Tibial artery (tissue), 4 donors: ENCODE results near the gene ADAM29.
"Not testable (repeated sequence)": the region's sequence is repeated elsewhere in the genome, so short reads cannot be mapped to it uniquely, and the experiment has no call there.

ENCODE experiments used
- DNase-seq, 2 donors: peaks; one replicate each; pipeline ENCODE4 v3.0.0-alpha.2; 2019
- H3K27ac ChIP-seq, 2 donors: fragments of 200-600 bp; sonication (generic) in 1 of 2; 1 replicate in 1 of 2; 2 replicates in 1 of 2; pipeline ENCODE4 v1.5.1; 2018 to 2019; ENCODE audit warnings: mild to moderate bottlenecking in 1 of 2
- H3K27me3 ChIP-seq, 2 donors: fragments of 200-600 bp; sonication (generic) in 1 of 2; one replicate each; pipeline versions ENCODE4 v1.5.1 to v1.6.0; 2016 to 2019
- H3K36me3 ChIP-seq, 3 donors: fragments of 200-600 bp; sonication (generic) in 2 of 3; one replicate each; pipeline ENCODE4 v1.5.1; 2016 to 2019; ENCODE audit warnings: mild to moderate bottlenecking in 2 of 3
- H3K4me1 ChIP-seq, 4 donors: fragments of 200-600 bp; sonication (generic) in 2 of 4; 1 replicate in 3 of 4; 2 replicates in 1 of 4; pipeline ENCODE4 v1.5.1; 2016 to 2019
- H3K4me3 ChIP-seq, 2 donors: fragments of 200-600 bp; sonication (generic) in 1 of 2; 1 replicate in 1 of 2; 2 replicates in 1 of 2; pipeline ENCODE4 v1.5.1; 2018 to 2019; ENCODE audit warnings: mild to moderate bottlenecking in 2 of 2
- H3K9me3 ChIP-seq, 3 donors: fragments of 200-600 bp; sonication (generic) in 1 of 3; one replicate each; pipeline ENCODE4 v1.5.1; 2016 to 2019
- intact Hi-C: fragments of 100-400 bp; cut with DNase I; formaldehyde crosslinking; loops from one replicate; pipeline ENCODE4 v1.15.0; 2023; ENCODE audit warnings: low total_unique reads
- TF ChIP-seq, protein P1 (sequence below), 2 experiments: fragments of 200-600 bp in 1 of 2; fragments of 450-650 bp in 1 of 2; IDR thresholded peaks; one replicate each; pipeline ENCODE4 v1.5.1; 2017 to 2019; ENCODE audit warnings: antibody characterized with exemption in 2 of 2, mild to moderate bottlenecking in 1 of 2, moderate library complexity in 1 of 2

ADAM29 gene

DNA sequence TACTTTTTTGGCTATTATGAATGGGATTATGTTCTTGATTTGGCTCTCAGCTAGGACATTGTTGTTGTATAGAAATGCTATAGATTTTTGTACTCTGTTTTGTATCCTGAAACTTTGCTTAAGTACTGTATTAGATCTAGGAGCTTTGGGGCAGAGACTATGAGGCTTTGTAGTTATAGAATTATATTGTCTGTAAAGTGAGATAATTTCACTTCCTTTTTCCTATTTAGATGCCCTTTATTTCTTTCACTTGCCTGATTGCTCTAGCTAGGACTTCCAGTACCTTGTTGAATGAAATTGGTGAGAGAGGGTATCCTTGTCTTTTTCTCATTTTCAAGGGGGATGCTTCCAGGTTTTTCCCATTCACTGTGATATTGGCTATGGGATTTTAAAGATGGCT is 28.1 kb downstream of the ADAM29 start:
- intact Hi-C loops = no loop called here
- Histone ChIP-seq H3K4me3 (no peak overlapping the region), H3K9me3 (no peaks in the 10 kb centered on the region), H3K27me3 (no peaks in the 10 kb centered on the region), H3K27ac (no peak overlapping the region), H3K36me3 (no peaks in the 10 kb centered on the region), H3K4me1 (no peaks in the 10 kb centered on the region)
- TF ChIP-seq, protein P1, sequence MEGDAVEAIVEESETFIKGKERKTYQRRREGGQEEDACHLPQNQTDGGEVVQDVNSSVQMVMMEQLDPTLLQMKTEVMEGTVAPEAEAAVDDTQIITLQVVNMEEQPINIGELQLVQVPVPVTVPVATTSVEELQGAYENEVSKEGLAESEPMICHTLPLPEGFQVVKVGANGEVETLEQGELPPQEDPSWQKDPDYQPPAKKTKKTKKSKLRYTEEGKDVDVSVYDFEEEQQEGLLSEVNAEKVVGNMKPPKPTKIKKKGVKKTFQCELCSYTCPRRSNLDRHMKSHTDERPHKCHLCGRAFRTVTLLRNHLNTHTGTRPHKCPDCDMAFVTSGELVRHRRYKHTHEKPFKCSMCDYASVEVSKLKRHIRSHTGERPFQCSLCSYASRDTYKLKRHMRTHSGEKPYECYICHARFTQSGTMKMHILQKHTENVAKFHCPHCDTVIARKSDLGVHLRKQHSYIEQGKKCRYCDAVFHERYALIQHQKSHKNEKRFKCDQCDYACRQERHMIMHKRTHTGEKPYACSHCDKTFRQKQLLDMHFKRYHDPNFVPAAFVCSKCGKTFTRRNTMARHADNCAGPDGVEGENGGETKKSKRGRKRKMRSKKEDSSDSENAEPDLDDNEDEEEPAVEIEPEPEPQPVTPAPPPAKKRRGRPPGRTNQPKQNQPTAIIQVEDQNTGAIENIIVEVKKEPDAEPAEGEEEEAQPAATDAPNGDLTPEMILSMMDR (IDR thresholded peaks at IDR 0.05) = no peak
- no peak for DNase-seq

DNA sequence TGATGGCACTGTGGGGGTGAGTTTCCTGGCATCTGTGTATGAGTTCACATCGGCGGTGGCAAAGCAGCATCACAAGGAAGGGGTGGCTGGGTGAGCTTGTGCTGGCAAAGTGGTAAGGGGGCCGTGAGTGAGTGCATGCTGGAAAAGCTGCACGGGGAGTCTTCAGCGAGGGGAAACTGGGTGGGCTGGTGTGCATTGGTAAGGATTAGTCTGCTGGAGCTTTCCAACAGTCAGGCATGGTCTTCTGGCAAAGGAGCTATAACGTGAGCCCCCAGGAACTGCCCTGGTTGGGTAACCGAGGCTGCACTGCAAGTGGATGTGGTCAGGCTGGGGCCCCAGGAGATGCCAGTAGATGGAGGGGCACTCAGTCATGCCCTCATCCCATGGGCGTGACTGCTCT is 30.7 kb downstream of the ADAM29 start:
- Histone ChIP-seq H3K36me3 (no peaks in the 10 kb centered on the region), H3K4me3 (no peak overlapping the region), H3K4me1 (no peaks in the 10 kb centered on the region), H3K9me3 (no peaks in the 10 kb centered on the region), H3K27ac (no peak overlapping the region), H3K27me3 (no peaks in the 10 kb centered on the region)
- no peak for DNase-seq
- TF ChIP-seq, protein P1 (IDR thresholded peaks at IDR 0.05) = no peak
- intact Hi-C loops = no loop called here

DNA sequence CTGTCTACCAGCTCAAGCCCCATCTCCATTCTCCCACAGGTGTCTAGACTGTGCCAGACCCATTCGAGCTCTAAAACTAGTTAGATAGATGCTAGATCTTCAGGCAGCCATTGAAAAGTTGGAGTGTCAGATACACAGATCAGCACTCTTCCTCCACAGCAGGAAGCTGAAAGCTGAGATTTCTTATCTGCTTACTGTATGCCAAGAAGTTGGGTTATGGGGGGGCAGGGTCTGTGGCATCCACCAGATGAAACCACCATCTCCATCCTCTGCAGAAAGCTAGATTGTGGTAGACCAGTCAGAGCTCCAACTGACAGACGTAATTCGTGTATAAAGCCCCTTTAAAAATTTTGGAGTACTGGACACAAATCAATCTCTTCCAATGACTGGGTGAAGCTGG is 54.8 kb downstream of the ADAM29 start:
- Histone ChIP-seq H3K9me3 (no peaks in the 10 kb centered on the region), H3K27me3 (no peaks in the 10 kb centered on the region), H3K4me3 (no peak overlapping the region), H3K27ac (no peak overlapping the region), H3K4me1 (no peaks in the 10 kb centered on the region), H3K36me3 (no peaks in the 10 kb centered on the region)
- intact Hi-C loops = no loop called here
- TF ChIP-seq, protein P1 (IDR thresholded peaks at IDR 0.05) = no peak
- no peak for DNase-seq

DNA sequence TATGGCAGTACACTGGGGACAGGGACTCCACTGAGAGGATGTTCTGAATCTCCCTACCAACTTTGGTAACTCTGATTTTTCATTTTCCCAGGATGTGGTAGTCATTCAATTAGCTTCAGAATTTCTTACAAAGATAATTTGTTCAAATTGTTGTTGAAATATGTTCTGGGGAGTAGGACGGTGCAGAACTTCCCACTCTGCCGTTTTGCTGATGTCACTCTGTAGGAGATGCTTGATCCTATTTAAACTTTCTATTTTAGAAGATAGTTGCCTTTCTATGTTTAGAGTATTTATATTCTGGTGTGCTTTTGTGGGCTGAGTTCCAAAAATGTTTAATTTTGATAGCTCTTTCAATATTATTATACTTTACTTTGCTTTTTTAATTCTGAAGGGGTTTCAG is 55.2 kb downstream of the ADAM29 start:
- Histone ChIP-seq H3K27me3 (no peaks in the 10 kb centered on the region), H3K27ac (no peak overlapping the region), H3K4me3 (no peak overlapping the region), H3K36me3 (no peaks in the 10 kb centered on the region), H3K4me1 (no peaks in the 10 kb centered on the region), H3K9me3 (no peaks in the 10 kb centered on the region)
- TF ChIP-seq, protein P1 (IDR thresholded peaks at IDR 0.05) = no peak
- no peak for DNase-seq
- intact Hi-C loops = no loop called here

DNA sequence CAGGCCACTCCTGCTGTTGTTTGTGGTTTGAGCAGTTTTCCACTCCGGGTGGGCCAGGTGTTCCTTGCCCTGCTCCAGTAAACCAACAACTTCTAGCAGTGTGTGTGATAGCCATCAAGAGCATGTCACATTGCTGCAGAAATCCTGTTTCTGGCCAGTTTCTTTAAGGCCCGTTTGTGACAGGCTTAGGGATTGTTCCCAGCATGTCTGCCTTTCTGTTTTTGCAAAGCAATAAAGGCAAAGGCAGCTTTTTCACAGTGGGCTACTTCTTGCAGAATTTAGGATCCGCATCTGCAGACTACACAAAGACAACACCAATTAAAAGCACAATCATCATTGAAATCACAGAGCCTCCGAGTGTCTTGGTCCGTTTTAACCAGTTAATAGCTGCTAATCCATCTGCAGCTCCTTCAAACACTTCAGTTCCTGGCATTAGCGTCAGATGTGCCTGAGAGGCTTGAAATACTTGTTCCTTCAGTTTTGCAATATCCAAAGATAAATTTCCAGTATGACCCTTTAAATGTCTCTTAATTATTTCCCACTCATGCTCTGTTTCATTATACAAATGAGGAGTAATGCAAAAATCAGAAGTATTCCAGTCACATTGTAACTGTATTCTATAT is 65.1 kb downstream of the ADAM29 start:
- TF ChIP-seq, protein P1 (IDR thresholded peaks at IDR 0.05) = no peak
- Histone ChIP-seq H3K4me3 (no peak overlapping the region), H3K4me1 (no peaks in the 10 kb centered on the region), H3K27me3 (no peaks in the 10 kb centered on the region), H3K27ac (no peak overlapping the region), H3K9me3 (peaks cover 0 to 11% (median 10%) of the 10 kb centered on the region in 3 donors), H3K36me3 (no peaks in the 10 kb centered on the region)
- no peak for DNase-seq
- intact Hi-C loops = no loop called here

DNA sequence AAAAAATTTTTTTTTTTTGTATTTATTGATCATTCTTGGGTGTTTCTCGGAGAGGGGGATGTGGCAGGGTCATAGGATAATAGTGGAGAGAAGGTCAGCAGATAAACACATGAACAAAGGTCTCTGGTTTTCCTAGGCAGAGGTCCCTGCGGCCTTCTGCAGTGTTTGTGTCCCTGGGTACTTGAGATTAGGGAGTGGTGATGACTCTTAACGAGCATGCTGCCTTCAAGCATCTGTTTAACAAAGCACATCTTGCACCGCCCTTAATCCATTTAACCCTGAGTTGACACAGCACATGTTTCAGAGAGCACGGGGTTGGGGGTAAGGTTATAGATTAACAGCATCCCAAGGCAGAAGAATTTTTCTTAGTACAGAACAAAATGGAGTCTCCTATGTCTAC is 65.7 kb downstream of the ADAM29 start:
- H3K4me1 ChIP-seq, H3K36me3 ChIP-seq, DNase-seq, intact Hi-C loops, H3K4me3 ChIP-seq, H3K27ac ChIP-seq, H3K27me3 ChIP-seq: not testable (repeated sequence)
- peaks cover 0 to 11% (median 10%) of the 10 kb centered on the region in 3 donors for H3K9me3 ChIP-seq
